ENCODE results near the gene PLCB1.

PLCB1 gene

DNA sequence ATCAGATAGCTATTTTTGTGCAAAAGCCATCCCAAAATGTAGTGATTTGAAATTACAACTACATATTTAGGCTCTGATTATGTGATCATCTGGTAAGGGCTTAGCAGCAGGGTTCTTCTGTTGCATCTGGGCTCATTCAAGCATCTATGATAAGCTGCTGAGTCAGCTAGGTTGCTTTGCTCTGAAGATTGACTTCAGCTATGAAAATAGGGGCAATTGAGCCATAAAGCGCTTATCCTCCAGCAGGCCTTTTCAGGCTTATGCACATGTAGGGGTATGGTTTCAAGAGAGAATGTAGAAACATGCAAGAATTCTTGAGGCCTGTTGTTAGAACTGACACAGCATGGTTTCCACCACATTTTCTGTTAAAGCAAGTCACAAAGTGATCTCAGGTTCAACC is 114.1 kb downstream of the PLCB1 start:
- H3K27ac ChIP-seq, result no peak overlapping the region
- TF ChIP-seq, protein P1, sequence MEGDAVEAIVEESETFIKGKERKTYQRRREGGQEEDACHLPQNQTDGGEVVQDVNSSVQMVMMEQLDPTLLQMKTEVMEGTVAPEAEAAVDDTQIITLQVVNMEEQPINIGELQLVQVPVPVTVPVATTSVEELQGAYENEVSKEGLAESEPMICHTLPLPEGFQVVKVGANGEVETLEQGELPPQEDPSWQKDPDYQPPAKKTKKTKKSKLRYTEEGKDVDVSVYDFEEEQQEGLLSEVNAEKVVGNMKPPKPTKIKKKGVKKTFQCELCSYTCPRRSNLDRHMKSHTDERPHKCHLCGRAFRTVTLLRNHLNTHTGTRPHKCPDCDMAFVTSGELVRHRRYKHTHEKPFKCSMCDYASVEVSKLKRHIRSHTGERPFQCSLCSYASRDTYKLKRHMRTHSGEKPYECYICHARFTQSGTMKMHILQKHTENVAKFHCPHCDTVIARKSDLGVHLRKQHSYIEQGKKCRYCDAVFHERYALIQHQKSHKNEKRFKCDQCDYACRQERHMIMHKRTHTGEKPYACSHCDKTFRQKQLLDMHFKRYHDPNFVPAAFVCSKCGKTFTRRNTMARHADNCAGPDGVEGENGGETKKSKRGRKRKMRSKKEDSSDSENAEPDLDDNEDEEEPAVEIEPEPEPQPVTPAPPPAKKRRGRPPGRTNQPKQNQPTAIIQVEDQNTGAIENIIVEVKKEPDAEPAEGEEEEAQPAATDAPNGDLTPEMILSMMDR (conservative IDR thresholded peaks at IDR 0.05), result no peak
- no peak for TF ChIP-seq ZFX (IDR thresholded peaks at IDR 0.05)

DNA sequence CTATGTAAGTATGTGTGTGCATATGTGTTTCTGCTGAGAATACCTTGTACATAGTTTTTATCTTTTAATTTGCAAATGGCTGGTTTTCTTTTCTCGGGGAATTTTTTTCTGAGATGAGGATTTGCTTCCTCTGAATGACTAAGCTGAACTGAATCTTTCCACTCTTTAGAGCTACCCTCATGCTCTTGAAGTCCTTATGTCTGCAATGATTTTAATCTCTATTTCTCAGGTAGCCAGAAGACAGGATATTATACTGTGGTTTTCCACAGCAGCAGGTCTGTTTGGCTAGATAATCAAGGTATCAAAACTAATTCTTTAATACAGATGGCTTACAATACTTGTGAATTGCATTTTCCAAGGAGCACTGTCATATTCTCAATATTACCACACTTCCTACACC is 114.7 kb downstream of the PLCB1 start:
- no peak overlapping the region for H3K27ac ChIP-seq
- TF ChIP-seq, protein P1 (conservative IDR thresholded peaks at IDR 0.05), result no peak
- no peak for TF ChIP-seq ZFX (IDR thresholded peaks at IDR 0.05)

DNA sequence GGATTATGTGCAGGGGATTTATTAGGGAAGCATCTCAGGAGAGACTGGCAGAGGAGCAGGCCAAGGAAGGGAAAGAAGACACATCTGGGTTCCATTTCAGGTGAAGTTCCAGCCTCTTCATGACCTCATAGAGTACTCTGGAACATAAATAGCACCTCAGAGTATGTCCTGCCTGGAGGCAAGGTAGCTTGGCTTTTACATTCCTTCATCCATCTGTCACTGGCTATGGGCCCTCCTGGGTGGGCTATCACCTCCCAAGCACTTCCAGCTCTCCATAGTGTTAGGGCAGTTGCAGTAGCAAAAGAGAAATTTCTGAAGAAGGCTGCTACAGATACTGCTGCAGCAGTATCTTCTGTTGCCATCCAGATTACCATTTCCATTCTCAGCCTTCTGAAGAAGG is 116.0 kb downstream of the PLCB1 start:
- H3K27ac ChIP-seq, result no peak overlapping the region
- no peak for TF ChIP-seq ZFX (IDR thresholded peaks at IDR 0.05)
- TF ChIP-seq, protein P1 (conservative IDR thresholded peaks at IDR 0.05), result no peak

DNA sequence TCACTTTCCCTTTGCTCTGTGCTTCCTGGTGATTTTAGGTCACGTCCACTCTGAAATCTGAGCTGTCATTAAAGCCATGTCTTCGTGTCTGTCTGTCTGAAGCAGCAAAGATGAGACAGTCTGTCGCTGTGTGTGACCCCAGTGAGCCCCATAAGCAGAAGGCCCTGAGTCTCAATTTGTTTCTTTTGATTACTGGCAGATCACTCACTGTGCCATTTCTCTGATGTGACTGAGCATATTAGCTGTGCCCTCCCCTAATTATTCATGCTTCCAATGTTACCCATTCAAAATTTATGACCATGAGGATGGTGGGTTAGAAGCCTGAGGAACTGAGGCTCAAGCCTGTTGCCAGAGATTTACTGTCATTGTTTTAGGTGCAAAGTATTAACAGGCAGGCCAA is 117.6 kb downstream of the PLCB1 start:
- H3K27ac ChIP-seq, result no peak overlapping the region

DNA sequence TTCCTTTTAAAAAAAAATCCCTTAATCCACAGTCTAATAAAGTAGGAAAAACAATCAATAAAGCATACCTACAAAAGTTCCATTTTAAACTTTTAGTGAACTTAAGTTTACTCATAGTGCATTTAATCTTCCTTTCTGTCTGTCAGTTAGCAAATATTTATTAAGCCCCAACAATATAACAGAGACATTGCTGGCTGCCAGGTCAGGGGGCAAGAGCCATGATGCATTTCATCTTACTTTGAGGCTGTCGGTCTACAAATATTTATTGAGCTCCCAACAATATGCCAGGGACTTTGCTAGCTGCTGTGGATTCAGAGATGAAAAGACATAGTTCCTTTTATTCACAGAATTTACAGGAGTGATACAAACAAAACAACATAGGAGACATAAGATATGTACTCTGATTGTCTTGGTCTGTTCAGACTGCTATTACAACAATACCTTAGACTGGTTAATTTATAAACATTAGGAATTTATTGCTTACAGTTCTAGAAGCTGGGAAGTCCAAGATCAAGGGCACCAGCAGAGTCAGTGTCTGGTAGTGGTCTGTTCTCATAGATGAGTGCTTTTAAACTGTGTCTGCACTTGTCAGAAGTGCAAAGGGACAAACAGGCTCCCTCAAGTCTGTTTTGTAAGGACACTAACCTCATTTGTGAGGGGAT is 118.6 kb downstream of the PLCB1 start:
- no peak overlapping the region for H3K27ac ChIP-seq
- TF ChIP-seq, protein P1 (conservative IDR thresholded peaks at IDR 0.05), result no peak
- TF ChIP-seq ZFX (IDR thresholded peaks at IDR 0.05), result no peak

More for the DNA sequence above, 117.6 kb downstream of the PLCB1 start:
- TF ChIP-seq ZFX (IDR thresholded peaks at IDR 0.05), result no peak
- TF ChIP-seq, protein P1 (conservative IDR thresholded peaks at IDR 0.05), result no peak

DNA sequence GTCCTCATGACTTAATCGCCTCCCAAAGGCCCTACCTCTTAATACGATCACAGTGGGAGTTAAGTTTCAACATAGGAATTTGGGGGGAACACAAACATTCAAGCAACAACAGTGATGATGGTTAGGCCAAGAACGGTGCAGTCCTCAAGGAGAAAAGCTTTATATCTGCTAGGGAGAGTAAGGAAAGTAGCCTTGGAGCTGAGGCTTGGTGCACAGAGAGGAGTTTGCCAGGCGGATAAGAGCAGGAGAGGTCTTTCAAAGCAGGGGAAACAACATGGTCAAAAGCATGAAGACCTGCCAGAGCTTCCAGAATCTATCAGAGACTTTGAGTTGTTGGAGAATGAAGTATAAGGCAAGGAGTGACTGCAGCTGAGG is 119.1 kb downstream of the PLCB1 start:
- TF ChIP-seq, protein P1 (conservative IDR thresholded peaks at IDR 0.05), result no peak
- no peak for TF ChIP-seq ZFX (IDR thresholded peaks at IDR 0.05)
- no peak overlapping the region for H3K27ac ChIP-seq

DNA sequence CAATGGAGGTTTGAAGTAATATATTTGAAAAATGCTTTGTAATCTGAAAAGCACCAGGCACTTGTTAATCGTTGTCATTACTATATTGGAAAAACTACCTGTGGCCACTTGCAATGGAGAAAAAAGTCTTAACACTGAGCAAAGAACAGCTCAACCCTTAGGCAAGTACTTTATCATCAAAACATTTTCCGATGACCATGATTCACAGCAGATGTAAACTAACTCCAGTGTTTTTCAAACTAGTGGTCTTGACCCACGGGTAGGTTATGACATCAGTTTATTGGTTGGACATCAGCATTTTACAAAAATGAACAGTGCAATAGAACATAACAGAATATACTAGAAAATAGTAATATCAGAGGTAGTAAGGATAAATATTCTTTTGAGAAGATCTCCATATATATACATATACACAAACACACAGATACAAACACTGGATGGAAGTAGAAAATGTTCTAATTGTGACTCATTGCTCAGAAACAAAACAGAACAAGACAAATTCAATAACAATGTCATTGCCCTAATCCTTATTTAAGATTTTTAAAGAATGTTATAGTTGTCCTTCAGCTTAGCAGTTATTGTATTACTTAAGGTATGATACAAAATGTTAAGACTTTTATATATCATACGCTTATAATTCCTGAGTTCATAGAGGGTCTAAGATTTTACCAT is 123.0 kb downstream of the PLCB1 start:
- TF ChIP-seq, protein P1 (conservative IDR thresholded peaks at IDR 0.05), result no peak
- TF ChIP-seq ZFX (IDR thresholded peaks at IDR 0.05), result no peak
- no peak overlapping the region for H3K27ac ChIP-seq
